Measurements from ENCODE around the gene FNDC10. TPM values are rescaled to one million over a fixed set of nuclear protein-coding genes. Genes with fewer than 3 reads are reported as not detected.

FNDC10 gene
- total and polyA plus RNA-seq, 9 of the 15 experiments (the other 6 are each of a cell fraction or from before 2014, with no cell fraction given): 0.08 to 6.3 (median 1.6) TPM

DNA sequence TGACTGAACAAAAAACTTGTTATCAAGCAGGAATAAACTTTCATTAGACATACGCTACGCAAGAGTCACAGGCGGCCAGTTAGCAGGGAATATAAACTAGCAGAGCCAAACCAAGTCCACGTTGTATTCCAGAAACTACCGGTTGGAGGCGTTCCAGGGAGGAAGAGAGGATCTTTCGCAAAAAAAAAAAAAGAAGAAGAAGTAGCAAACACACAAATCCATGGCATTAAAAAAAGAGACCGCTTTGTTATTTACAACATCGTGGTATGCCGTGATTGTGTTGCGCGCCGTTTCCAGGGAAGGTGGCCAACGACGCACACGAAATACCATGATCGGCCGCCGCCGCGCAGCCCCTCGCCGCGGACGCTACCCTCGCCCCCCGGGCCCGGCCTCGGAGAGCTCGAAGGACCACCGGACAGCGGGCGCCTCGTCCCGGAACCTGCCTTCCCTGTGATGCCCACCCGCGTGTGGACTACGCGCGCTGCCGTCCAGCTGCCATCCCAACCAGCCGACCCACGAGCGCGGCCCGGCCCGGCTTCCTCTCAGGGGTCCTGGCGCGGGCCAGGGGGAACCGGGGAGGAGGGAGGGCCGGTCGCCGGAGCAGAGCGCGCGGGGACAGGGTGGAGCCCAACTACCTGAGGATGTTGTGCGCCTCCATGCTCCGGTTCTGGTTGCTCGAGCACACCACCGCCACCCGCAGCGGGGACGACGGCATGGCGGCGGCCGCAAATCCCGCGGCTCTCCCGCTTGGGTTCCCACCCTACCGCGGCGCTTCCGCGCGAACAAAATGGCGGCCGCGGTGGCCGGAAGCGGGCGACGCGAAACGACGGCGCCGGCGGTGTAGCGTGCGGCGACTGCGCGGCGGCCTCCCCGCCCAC is 25.9 kb downstream of the FNDC10 start (continued):
- TF ChIP-seq, protein P1, sequence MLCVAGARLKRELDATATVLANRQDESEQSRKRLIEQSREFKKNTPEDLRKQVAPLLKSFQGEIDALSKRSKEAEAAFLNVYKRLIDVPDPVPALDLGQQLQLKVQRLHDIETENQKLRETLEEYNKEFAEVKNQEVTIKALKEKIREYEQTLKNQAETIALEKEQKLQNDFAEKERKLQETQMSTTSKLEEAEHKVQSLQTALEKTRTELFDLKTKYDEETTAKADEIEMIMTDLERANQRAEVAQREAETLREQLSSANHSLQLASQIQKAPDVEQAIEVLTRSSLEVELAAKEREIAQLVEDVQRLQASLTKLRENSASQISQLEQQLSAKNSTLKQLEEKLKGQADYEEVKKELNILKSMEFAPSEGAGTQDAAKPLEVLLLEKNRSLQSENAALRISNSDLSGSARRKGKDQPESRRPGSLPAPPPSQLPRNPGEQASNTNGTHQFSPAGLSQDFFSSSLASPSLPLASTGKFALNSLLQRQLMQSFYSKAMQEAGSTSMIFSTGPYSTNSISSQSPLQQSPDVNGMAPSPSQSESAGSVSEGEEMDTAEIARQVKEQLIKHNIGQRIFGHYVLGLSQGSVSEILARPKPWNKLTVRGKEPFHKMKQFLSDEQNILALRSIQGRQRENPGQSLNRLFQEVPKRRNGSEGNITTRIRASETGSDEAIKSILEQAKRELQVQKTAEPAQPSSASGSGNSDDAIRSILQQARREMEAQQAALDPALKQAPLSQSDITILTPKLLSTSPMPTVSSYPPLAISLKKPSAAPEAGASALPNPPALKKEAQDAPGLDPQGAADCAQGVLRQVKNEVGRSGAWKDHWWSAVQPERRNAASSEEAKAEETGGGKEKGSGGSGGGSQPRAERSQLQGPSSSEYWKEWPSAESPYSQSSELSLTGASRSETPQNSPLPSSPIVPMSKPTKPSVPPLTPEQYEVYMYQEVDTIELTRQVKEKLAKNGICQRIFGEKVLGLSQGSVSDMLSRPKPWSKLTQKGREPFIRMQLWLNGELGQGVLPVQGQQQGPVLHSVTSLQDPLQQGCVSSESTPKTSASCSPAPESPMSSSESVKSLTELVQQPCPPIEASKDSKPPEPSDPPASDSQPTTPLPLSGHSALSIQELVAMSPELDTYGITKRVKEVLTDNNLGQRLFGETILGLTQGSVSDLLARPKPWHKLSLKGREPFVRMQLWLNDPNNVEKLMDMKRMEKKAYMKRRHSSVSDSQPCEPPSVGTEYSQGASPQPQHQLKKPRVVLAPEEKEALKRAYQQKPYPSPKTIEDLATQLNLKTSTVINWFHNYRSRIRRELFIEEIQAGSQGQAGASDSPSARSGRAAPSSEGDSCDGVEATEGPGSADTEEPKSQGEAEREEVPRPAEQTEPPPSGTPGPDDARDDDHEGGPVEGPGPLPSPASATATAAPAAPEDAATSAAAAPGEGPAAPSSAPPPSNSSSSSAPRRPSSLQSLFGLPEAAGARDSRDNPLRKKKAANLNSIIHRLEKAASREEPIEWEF (CRISPR knock-in tag; IDR thresholded peaks at IDR 0.05): no peak
- TF ChIP-seq ZNF197 (CRISPR knock-in tag; IDR thresholded peaks at IDR 0.05; ENCODE audit: low read depth): 0 out of 2 replicates have a peak, but pooled peaks have one; percentile 80
- TF ChIP-seq ZNF253 (CRISPR knock-in tag; conservative IDR thresholded peaks at IDR 0.05): no peak
- no peak for TF ChIP-seq ZNF316 (IDR thresholded peaks at IDR 0.05)
- no peak for TF ChIP-seq SRSF7 (optimal IDR thresholded peaks at IDR 0.05; ENCODE audit: low read depth, low read length)
- no peak for TF ChIP-seq MYBL2 (IDR thresholded peaks at IDR 0.05; ENCODE audit: low read depth)
- TF ChIP-seq MYBL2 (CRISPR knock-in tag; IDR thresholded peaks at IDR 0.05; ENCODE audit: borderline replicate concordance): no peak
- TF ChIP-seq, protein P2, sequence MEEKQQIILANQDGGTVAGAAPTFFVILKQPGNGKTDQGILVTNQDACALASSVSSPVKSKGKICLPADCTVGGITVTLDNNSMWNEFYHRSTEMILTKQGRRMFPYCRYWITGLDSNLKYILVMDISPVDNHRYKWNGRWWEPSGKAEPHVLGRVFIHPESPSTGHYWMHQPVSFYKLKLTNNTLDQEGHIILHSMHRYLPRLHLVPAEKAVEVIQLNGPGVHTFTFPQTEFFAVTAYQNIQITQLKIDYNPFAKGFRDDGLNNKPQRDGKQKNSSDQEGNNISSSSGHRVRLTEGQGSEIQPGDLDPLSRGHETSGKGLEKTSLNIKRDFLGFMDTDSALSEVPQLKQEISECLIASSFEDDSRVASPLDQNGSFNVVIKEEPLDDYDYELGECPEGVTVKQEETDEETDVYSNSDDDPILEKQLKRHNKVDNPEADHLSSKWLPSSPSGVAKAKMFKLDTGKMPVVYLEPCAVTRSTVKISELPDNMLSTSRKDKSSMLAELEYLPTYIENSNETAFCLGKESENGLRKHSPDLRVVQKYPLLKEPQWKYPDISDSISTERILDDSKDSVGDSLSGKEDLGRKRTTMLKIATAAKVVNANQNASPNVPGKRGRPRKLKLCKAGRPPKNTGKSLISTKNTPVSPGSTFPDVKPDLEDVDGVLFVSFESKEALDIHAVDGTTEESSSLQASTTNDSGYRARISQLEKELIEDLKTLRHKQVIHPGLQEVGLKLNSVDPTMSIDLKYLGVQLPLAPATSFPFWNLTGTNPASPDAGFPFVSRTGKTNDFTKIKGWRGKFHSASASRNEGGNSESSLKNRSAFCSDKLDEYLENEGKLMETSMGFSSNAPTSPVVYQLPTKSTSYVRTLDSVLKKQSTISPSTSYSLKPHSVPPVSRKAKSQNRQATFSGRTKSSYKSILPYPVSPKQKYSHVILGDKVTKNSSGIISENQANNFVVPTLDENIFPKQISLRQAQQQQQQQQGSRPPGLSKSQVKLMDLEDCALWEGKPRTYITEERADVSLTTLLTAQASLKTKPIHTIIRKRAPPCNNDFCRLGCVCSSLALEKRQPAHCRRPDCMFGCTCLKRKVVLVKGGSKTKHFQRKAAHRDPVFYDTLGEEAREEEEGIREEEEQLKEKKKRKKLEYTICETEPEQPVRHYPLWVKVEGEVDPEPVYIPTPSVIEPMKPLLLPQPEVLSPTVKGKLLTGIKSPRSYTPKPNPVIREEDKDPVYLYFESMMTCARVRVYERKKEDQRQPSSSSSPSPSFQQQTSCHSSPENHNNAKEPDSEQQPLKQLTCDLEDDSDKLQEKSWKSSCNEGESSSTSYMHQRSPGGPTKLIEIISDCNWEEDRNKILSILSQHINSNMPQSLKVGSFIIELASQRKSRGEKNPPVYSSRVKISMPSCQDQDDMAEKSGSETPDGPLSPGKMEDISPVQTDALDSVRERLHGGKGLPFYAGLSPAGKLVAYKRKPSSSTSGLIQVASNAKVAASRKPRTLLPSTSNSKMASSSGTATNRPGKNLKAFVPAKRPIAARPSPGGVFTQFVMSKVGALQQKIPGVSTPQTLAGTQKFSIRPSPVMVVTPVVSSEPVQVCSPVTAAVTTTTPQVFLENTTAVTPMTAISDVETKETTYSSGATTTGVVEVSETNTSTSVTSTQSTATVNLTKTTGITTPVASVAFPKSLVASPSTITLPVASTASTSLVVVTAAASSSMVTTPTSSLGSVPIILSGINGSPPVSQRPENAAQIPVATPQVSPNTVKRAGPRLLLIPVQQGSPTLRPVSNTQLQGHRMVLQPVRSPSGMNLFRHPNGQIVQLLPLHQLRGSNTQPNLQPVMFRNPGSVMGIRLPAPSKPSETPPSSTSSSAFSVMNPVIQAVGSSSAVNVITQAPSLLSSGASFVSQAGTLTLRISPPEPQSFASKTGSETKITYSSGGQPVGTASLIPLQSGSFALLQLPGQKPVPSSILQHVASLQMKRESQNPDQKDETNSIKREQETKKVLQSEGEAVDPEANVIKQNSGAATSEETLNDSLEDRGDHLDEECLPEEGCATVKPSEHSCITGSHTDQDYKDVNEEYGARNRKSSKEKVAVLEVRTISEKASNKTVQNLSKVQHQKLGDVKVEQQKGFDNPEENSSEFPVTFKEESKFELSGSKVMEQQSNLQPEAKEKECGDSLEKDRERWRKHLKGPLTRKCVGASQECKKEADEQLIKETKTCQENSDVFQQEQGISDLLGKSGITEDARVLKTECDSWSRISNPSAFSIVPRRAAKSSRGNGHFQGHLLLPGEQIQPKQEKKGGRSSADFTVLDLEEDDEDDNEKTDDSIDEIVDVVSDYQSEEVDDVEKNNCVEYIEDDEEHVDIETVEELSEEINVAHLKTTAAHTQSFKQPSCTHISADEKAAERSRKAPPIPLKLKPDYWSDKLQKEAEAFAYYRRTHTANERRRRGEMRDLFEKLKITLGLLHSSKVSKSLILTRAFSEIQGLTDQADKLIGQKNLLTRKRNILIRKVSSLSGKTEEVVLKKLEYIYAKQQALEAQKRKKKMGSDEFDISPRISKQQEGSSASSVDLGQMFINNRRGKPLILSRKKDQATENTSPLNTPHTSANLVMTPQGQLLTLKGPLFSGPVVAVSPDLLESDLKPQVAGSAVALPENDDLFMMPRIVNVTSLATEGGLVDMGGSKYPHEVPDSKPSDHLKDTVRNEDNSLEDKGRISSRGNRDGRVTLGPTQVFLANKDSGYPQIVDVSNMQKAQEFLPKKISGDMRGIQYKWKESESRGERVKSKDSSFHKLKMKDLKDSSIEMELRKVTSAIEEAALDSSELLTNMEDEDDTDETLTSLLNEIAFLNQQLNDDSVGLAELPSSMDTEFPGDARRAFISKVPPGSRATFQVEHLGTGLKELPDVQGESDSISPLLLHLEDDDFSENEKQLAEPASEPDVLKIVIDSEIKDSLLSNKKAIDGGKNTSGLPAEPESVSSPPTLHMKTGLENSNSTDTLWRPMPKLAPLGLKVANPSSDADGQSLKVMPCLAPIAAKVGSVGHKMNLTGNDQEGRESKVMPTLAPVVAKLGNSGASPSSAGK (IDR thresholded peaks at IDR 0.05): no peak
- no peak for TF ChIP-seq FOS (IDR thresholded peaks at IDR 0.05; ENCODE audit: extremely low read depth, insufficient read length)
- no peak for TF ChIP-seq CEBPB (tag; IDR thresholded peaks at IDR 0.05)

Measured in K562 (cell line).